ENCODE data around the gene STAT6.

GRCh38 chr12:57135527-57136326 is 24.6 kb upstream of the STAT6 start:
- TF ChIP-seq, protein P1, sequence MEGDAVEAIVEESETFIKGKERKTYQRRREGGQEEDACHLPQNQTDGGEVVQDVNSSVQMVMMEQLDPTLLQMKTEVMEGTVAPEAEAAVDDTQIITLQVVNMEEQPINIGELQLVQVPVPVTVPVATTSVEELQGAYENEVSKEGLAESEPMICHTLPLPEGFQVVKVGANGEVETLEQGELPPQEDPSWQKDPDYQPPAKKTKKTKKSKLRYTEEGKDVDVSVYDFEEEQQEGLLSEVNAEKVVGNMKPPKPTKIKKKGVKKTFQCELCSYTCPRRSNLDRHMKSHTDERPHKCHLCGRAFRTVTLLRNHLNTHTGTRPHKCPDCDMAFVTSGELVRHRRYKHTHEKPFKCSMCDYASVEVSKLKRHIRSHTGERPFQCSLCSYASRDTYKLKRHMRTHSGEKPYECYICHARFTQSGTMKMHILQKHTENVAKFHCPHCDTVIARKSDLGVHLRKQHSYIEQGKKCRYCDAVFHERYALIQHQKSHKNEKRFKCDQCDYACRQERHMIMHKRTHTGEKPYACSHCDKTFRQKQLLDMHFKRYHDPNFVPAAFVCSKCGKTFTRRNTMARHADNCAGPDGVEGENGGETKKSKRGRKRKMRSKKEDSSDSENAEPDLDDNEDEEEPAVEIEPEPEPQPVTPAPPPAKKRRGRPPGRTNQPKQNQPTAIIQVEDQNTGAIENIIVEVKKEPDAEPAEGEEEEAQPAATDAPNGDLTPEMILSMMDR (IDR thresholded peaks at IDR 0.05), result no peak
- TF ChIP-seq EZH2 (IDR thresholded peaks at IDR 0.05; ENCODE audit: borderline replicate concordance, insufficient read depth, low read depth, low read length, poor library complexity, severe bottlenecking), result no peak

Data from B cell (primary cell).